NCI-H774 (cell line): Measurements from ENCODE around the gene PDLIM5.
"Not testable (repeated sequence)": the region's sequence is repeated elsewhere in the genome, so short reads cannot be mapped to it uniquely, and the experiment has no call there.

Experiments
- DNase-seq: peaks from one replicate; lab custom pipeline; 2025; lab: John Stamatoyannopoulos, UW

The PDLIM5 gene

GRCh38 chr4:94451695-94452475 lies at the start of gene PDLIM5:
TSS of gene PDLIM5 (plus strand) at chr4:94451942. CDS start at chr4:94455289, 3,347 bp downstream.
- DNase-seq, result peak; percentile 69

- DNase-seq, result not testable (repeated sequence)
These were observed 49.3 kb upstream of the PDLIM5 start for GRCh38 chr4:94402439-94402838.

- no peak for DNase-seq
These were observed 48.0 kb upstream of the PDLIM5 start for GRCh38 chr4:94403751-94404150.

- DNase-seq, result peak; percentile 26
These were observed 44.9 kb upstream of the PDLIM5 start for GRCh38 chr4:94406668-94407437.

GRCh38 chr4:94407846-94408245 lies 43.9 kb upstream of the PDLIM5 start:
- DNase-seq, result no peak

GRCh38 chr4:94408549-94409374 lies 43.0 kb upstream of the PDLIM5 start:
- DNase-seq, result no peak

- no peak for DNase-seq
These were observed 42.4 kb upstream of the PDLIM5 start for GRCh38 chr4:94409375-94409679.

- DNase-seq, result no peak
These were observed 41.8 kb upstream of the PDLIM5 start for GRCh38 chr4:94409962-94410361.

GRCh38 chr4:94410678-94411206 lies 41.0 kb upstream of the PDLIM5 start:
- no peak for DNase-seq

- DNase-seq, result no peak
These were observed 40.4 kb upstream of the PDLIM5 start for GRCh38 chr4:94411296-94411695.

- no peak for DNase-seq
These were observed 39.6 kb upstream of the PDLIM5 start for GRCh38 chr4:94412019-94412657.

- DNase-seq, result no peak
These were observed 39.1 kb upstream of the PDLIM5 start for GRCh38 chr4:94412658-94413038.

GRCh38 chr4:94413085-94413840 lies 38.5 kb upstream of the PDLIM5 start:
- DNase-seq, result no peak

- DNase-seq, result no peak
These were observed 36.8 kb upstream of the PDLIM5 start for GRCh38 chr4:94414907-94415306.

GRCh38 chr4:94415448-94415847 lies 36.3 kb upstream of the PDLIM5 start:
- no peak for DNase-seq

- no peak for DNase-seq
These were observed 35.4 kb upstream of the PDLIM5 start for GRCh38 chr4:94416335-94416734.

GRCh38 chr4:94416981-94417380 lies 34.8 kb upstream of the PDLIM5 start:
- no peak for DNase-seq

GRCh38 chr4:94419549-94419948 lies 32.2 kb upstream of the PDLIM5 start:
- no peak for DNase-seq

GRCh38 chr4:94419956-94420355 lies 31.8 kb upstream of the PDLIM5 start:
- DNase-seq, result no peak

- no peak for DNase-seq
These were observed 31.4 kb upstream of the PDLIM5 start for GRCh38 chr4:94420356-94420755.

GRCh38 chr4:94426783-94427182 lies 25.0 kb upstream of the PDLIM5 start:
- no peak for DNase-seq
